MM.1S (cell line): ENCODE results near the gene PARP6.

Experiments
- DNase-seq: peaks from one replicate; pipeline ENCODE4 v3.0.0-alpha.2; 2015
- H2AFZ ChIP-seq: fragments of 300-600 bp; sonication (generic); 2 replicates; pipeline ENCODE4 v1.6.0; 2016; ENCODE audit warnings: antibody characterized with exemption, low read length
- H3F3A ChIP-seq: fragments of 300-600 bp; sonication (generic); 2 replicates; pipeline ENCODE4 v1.6.1; 2016; ENCODE audit warnings: mild to moderate bottlenecking, antibody characterized with exemption, low read length, moderate library complexity, mixed read lengths; ENCODE audit not compliant: insufficient read depth
- H3K27ac ChIP-seq: fragments of 300-600 bp; sonication (generic); 2 replicates; pipeline ENCODE4 v1.5.1; 2016; ENCODE audit warnings: mild to moderate bottlenecking, low read length
- H3K27me3 ChIP-seq: fragments of 300-600 bp; sonication (generic); replicated peaks from 2 replicates; pipeline ENCODE4 v1.6.0; 2016; ENCODE audit warnings: low read length; ENCODE audit not compliant: insufficient read depth
- H3K36me3 ChIP-seq: fragments of 300-600 bp; sonication (generic); replicated peaks from 2 replicates; pipeline ENCODE4 v1.6.1; 2016; ENCODE audit warnings: mild to moderate bottlenecking, low read length, mixed read lengths; ENCODE audit not compliant: insufficient read depth
- H3K4me1 ChIP-seq: fragments of 300-600 bp; sonication (generic); 2 replicates; pipeline ENCODE4 v1.6.1; 2016; ENCODE audit warnings: low read length, mixed read lengths
- H3K4me2 ChIP-seq: fragments of 300-600 bp; sonication (generic); 2 replicates; pipeline ENCODE4 v1.6.0; 2016; ENCODE audit warnings: low read depth, low read length
- H3K4me3 ChIP-seq: fragments of 300-600 bp; sonication (generic); 2 replicates; pipeline ENCODE4 v1.5.1; 2016; ENCODE audit warnings: low read length, mixed read lengths
- H3K79me2 ChIP-seq: fragments of 300-600 bp; sonication (generic); 2 replicates; pipeline ENCODE4 v1.6.1; 2016; ENCODE audit warnings: mixed run types, low read length, mixed read lengths
- H3K9ac ChIP-seq: fragments of 300-600 bp; sonication (generic); 2 replicates; pipeline ENCODE4 v1.6.1; 2016; ENCODE audit warnings: low read length, mixed read lengths
- H3K9me2 ChIP-seq: fragments of 300-600 bp; sonication (generic); replicated peaks from 2 replicates; pipeline ENCODE4 v1.6.1; 2016; ENCODE audit warnings: mild to moderate bottlenecking, low read length, mixed read lengths; ENCODE audit not compliant: insufficient read depth
- H3K9me3 ChIP-seq: fragments of 300-600 bp; sonication (generic); replicated peaks from 2 replicates; pipeline ENCODE4 v1.6.1; 2016; ENCODE audit warnings: mild to moderate bottlenecking, low read length, mixed read lengths; ENCODE audit not compliant: insufficient read depth
- H4K20me1 ChIP-seq: fragments of 300-600 bp; sonication (generic); 2 replicates; pipeline ENCODE4 v1.6.1; 2016; ENCODE audit warnings: mild to moderate bottlenecking, low read length, moderate library complexity, mixed read lengths; ENCODE audit not compliant: insufficient read depth
- EZH2 ChIP-seq: fragments of 300-600 bp; sonication (generic); optimal IDR thresholded peaks from 2 replicates; pipeline ENCODE3; 2017; ENCODE audit warnings: low read depth, mild to moderate bottlenecking, antibody characterized with exemption, low read length, mixed read lengths
- EZH2phosphoT487 ChIP-seq: fragments of 300-600 bp; sonication (generic); IDR thresholded peaks from 2 replicates; pipeline ENCODE4 v1.6.1; 2018; ENCODE audit warnings: antibody characterized with exemption, low read length
- TF ChIP-seq, protein P1 (sequence below): fragments of 300-600 bp; sonication (generic); IDR thresholded peaks from 2 replicates; pipeline ENCODE4 v1.5.1; 2016; ENCODE audit warnings: antibody characterized with exemption, low read length, mixed read lengths

The PARP6 gene

DNA sequence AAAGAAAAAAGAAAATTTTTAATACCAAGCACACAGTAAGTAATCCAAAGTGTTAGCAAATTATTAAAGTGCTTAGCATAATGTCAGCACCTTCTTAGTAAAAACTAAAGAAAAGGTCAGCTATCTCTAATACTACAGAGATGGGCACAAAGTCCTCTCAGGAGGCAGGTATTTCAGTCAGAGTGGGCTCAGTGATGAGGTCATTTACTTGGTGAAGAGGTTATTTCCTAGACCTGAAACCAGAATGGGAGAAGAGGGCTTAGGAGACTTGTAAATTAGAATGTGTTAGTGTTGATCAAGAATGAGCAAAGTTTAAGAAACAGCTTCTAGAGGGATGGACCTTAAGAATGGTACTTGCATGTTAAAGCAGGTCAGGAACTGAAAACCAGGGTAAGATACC is 32.7 kb downstream of the PARP6 start:
- DNase-seq, result no peak
- no peaks in the 10 kb centered on the region for H3F3A ChIP-seq
- H3K27me3 ChIP-seq, result no peaks in the 10 kb centered on the region
- H2AFZ ChIP-seq, result no peak overlapping the region
- no peak overlapping the region for H3K4me2 ChIP-seq
- no peak overlapping the region for H3K4me3 ChIP-seq
- H4K20me1 ChIP-seq, result no peaks in the 10 kb centered on the region
- no peak overlapping the region for H3K27ac ChIP-seq
- H3K79me2 ChIP-seq, result no peaks in the 10 kb centered on the region
- TF ChIP-seq EZH2, result no peak
- TF ChIP-seq, protein P1, sequence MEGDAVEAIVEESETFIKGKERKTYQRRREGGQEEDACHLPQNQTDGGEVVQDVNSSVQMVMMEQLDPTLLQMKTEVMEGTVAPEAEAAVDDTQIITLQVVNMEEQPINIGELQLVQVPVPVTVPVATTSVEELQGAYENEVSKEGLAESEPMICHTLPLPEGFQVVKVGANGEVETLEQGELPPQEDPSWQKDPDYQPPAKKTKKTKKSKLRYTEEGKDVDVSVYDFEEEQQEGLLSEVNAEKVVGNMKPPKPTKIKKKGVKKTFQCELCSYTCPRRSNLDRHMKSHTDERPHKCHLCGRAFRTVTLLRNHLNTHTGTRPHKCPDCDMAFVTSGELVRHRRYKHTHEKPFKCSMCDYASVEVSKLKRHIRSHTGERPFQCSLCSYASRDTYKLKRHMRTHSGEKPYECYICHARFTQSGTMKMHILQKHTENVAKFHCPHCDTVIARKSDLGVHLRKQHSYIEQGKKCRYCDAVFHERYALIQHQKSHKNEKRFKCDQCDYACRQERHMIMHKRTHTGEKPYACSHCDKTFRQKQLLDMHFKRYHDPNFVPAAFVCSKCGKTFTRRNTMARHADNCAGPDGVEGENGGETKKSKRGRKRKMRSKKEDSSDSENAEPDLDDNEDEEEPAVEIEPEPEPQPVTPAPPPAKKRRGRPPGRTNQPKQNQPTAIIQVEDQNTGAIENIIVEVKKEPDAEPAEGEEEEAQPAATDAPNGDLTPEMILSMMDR, result no peak
- TF ChIP-seq EZH2phosphoT487, result no peak
- H3K9ac ChIP-seq, result no peak overlapping the region
- no peaks in the 10 kb centered on the region for H3K9me2 ChIP-seq
- peaks cover 13% of the 10 kb centered on the region; the same call in 1 of the 2 replicates for H3K4me1 ChIP-seq
- no peaks in the 10 kb centered on the region for H3K9me3 ChIP-seq
- no peaks in the 10 kb centered on the region; the same call in 1 of the 2 replicates for H3K36me3 ChIP-seq

DNA sequence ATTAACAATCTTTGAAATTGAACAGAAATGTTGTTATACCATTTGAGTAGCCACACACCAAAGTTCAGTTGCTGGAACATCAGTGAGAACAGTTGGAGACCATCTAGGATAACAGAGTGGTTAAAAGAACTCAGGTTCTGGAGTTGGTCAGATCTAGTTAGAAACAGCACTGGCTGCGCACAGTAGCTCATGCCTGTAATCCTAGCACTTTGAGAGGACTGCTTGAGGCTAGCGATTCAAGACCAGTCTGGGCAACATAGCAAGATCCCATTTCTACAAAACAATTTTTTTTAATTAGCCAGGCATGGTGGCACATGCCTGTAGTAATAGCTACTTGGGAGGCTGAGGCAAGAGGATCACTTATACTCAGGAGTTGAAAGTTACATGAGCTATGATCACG is 33.8 kb downstream of the PARP6 start:
- no peaks in the 10 kb centered on the region for H3K27me3 ChIP-seq
- DNase-seq, result no peak
- TF ChIP-seq, protein P1, result no peak
- TF ChIP-seq EZH2phosphoT487 (no peak), EZH2 (no peak)

DNA sequence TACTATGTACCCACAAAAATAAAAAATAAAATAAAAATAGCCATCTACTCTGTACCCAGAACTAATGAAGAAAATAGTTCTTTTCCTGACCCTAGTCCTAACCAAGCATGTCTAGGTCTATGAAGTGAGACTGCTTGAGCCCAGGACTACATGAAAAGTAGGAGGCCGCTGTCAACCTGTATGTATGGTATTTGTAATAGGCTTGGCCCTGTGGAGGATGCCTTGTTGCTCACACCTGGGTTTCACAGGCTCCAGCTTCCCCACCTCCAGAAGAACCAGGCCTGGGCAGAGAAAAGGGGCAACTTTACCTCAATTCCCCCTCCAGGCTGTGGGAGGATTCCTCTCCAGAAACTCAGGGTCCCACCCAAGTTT is 34.5 kb downstream of the PARP6 start:
- Histone ChIP-seq H3K4me2 (no peak overlapping the region), H3K9me3 (no peaks in the 10 kb centered on the region), H3K27me3 (no peaks in the 10 kb centered on the region), H3K4me3 (no peak overlapping the region), H3K9me2 (no peaks in the 10 kb centered on the region), H2AFZ (no peak overlapping the region), H3K27ac (no peak overlapping the region), H3K4me1 (peaks cover 13% of the 10 kb centered on the region; the same call in 1 of the 2 replicates), H4K20me1 (no peaks in the 10 kb centered on the region), H3K36me3 (no peaks in the 10 kb centered on the region; the same call in 1 of the 2 replicates), H3F3A (no peaks in the 10 kb centered on the region), H3K79me2 (no peaks in the 10 kb centered on the region), H3K9ac (no peak overlapping the region)
- TF ChIP-seq EZH2phosphoT487 (no peak), EZH2 (no peak)
- TF ChIP-seq, protein P1, result no peak
- DNase-seq, result no peak

More for the DNA sequence above, 33.8 kb downstream of the PARP6 start:
- Histone ChIP-seq H3K9ac (no peak overlapping the region), H2AFZ (no peak overlapping the region), H3K27ac (no peak overlapping the region), H3K9me3 (no peaks in the 10 kb centered on the region), H3K36me3 (no peaks in the 10 kb centered on the region; the same call in 1 of the 2 replicates), H3K4me1 (peaks cover 13% of the 10 kb centered on the region; the same call in 1 of the 2 replicates), H3K9me2 (no peaks in the 10 kb centered on the region), H3F3A (no peaks in the 10 kb centered on the region), H3K4me3 (no peak overlapping the region), H3K79me2 (no peaks in the 10 kb centered on the region), H3K4me2 (no peak overlapping the region), H4K20me1 (no peaks in the 10 kb centered on the region)
